ENCODE measurements around the gene GALNTL6.

Gene GALNTL6

GRCh38 chr4:172698256-172698655 is 885.1 kb downstream of the GALNTL6 start:
- Histone ChIP-seq H3K9me3 (ENCODE audit: insufficient read depth, low read depth, low read length) (no peaks in the 10 kb centered on the region), H2AFZ (ENCODE audit: low read length) (no peak overlapping the region), H3F3A (ENCODE audit: low read depth) (no peaks in the 10 kb centered on the region), H3K4me2 (ENCODE audit: low read depth, low read length, poor library complexity, severe bottlenecking) (no peak overlapping the region), H4K20me1 (ENCODE audit: insufficient read depth, low read length, poor library complexity, severe bottlenecking) (no peaks in the 10 kb centered on the region), H3K9ac (ENCODE audit: low read depth, low read length, poor library complexity, severe bottlenecking) (no peak overlapping the region), H3K9me2 (replicated peaks; ENCODE audit: low read depth, low read length) (no peaks in the 10 kb centered on the region), H3K79me2 (ENCODE audit: insufficient read depth, low read length) (no peaks in the 10 kb centered on the region), H3K4me3 (ENCODE audit: low read length, poor library complexity, severe bottlenecking) (no peak overlapping the region), H3K4me1 (ENCODE audit: insufficient read depth, low read length, poor library complexity, severe bottlenecking) (no peaks in the 10 kb centered on the region), H3K27me3 (ENCODE audit: insufficient read depth, low read length, poor library complexity, severe bottlenecking) (no peaks in the 10 kb centered on the region), H3K36me3 (ENCODE audit: insufficient read depth, low read length) (no peaks in the 10 kb centered on the region)
- TF ChIP-seq EZH2phosphoT487 (IDR thresholded peaks at IDR 0.05; ENCODE audit: borderline replicate concordance) (no peak), CTCF (conservative IDR thresholded peaks at IDR 0.05; ENCODE audit: low read length) (no peak)

- Histone ChIP-seq H3K4me2 (ENCODE audit: low read depth, low read length, poor library complexity, severe bottlenecking) (no peak overlapping the region), H3K9ac (ENCODE audit: low read depth, low read length, poor library complexity, severe bottlenecking) (no peak overlapping the region), H4K20me1 (ENCODE audit: insufficient read depth, low read length, poor library complexity, severe bottlenecking) (no peaks in the 10 kb centered on the region), H3K4me3 (ENCODE audit: low read length, poor library complexity, severe bottlenecking) (no peak overlapping the region), H2AFZ (ENCODE audit: low read length) (no peak overlapping the region), H3K9me2 (replicated peaks; ENCODE audit: low read depth, low read length) (no peaks in the 10 kb centered on the region), H3K27me3 (ENCODE audit: insufficient read depth, low read length, poor library complexity, severe bottlenecking) (no peaks in the 10 kb centered on the region), H3K79me2 (ENCODE audit: insufficient read depth, low read length) (no peaks in the 10 kb centered on the region), H3K4me1 (ENCODE audit: insufficient read depth, low read length, poor library complexity, severe bottlenecking) (no peaks in the 10 kb centered on the region), H3K36me3 (ENCODE audit: insufficient read depth, low read length) (no peaks in the 10 kb centered on the region), H3K9me3 (ENCODE audit: insufficient read depth, low read depth, low read length) (no peaks in the 10 kb centered on the region), H3F3A (ENCODE audit: low read depth) (no peaks in the 10 kb centered on the region)
- TF ChIP-seq CTCF (conservative IDR thresholded peaks at IDR 0.05; ENCODE audit: low read length) (no peak), EZH2phosphoT487 (IDR thresholded peaks at IDR 0.05; ENCODE audit: borderline replicate concordance) (no peak)
Observed at GRCh38 chr4:172705565-172705964, 892.4 kb downstream of the GALNTL6 start.

- Histone ChIP-seq H4K20me1 (ENCODE audit: insufficient read depth, low read length, poor library complexity, severe bottlenecking) (no peaks in the 10 kb centered on the region), H3K4me3 (ENCODE audit: low read length, poor library complexity, severe bottlenecking) (no peak overlapping the region), H3K4me1 (ENCODE audit: insufficient read depth, low read length, poor library complexity, severe bottlenecking) (no peaks in the 10 kb centered on the region), H3K27me3 (ENCODE audit: insufficient read depth, low read length, poor library complexity, severe bottlenecking) (no peaks in the 10 kb centered on the region), H3K79me2 (ENCODE audit: insufficient read depth, low read length) (no peaks in the 10 kb centered on the region), H3F3A (ENCODE audit: low read depth) (no peaks in the 10 kb centered on the region), H3K9ac (ENCODE audit: low read depth, low read length, poor library complexity, severe bottlenecking) (no peak overlapping the region), H3K9me2 (replicated peaks; ENCODE audit: low read depth, low read length) (no peaks in the 10 kb centered on the region), H2AFZ (ENCODE audit: low read length) (no peak overlapping the region), H3K9me3 (ENCODE audit: insufficient read depth, low read depth, low read length) (no peaks in the 10 kb centered on the region), H3K4me2 (ENCODE audit: low read depth, low read length, poor library complexity, severe bottlenecking) (no peak overlapping the region), H3K36me3 (ENCODE audit: insufficient read depth, low read length) (no peaks in the 10 kb centered on the region)
- TF ChIP-seq CTCF (conservative IDR thresholded peaks at IDR 0.05; ENCODE audit: low read length): no peak
- TF ChIP-seq EZH2phosphoT487 (IDR thresholded peaks at IDR 0.05; ENCODE audit: borderline replicate concordance): no peak
Observed at GRCh38 chr4:172706000-172706399, 892.8 kb downstream of the GALNTL6 start.
